ENCODE measurements around the gene LYPD1. TPM values are rescaled to one million over a fixed set of nuclear protein-coding genes. Genes with fewer than 3 reads are reported as not detected.

The LYPD1 gene
- total and polyA plus RNA-seq, 4 donors: 0.17 to 0.65 (median 0.46) TPM

DNA sequence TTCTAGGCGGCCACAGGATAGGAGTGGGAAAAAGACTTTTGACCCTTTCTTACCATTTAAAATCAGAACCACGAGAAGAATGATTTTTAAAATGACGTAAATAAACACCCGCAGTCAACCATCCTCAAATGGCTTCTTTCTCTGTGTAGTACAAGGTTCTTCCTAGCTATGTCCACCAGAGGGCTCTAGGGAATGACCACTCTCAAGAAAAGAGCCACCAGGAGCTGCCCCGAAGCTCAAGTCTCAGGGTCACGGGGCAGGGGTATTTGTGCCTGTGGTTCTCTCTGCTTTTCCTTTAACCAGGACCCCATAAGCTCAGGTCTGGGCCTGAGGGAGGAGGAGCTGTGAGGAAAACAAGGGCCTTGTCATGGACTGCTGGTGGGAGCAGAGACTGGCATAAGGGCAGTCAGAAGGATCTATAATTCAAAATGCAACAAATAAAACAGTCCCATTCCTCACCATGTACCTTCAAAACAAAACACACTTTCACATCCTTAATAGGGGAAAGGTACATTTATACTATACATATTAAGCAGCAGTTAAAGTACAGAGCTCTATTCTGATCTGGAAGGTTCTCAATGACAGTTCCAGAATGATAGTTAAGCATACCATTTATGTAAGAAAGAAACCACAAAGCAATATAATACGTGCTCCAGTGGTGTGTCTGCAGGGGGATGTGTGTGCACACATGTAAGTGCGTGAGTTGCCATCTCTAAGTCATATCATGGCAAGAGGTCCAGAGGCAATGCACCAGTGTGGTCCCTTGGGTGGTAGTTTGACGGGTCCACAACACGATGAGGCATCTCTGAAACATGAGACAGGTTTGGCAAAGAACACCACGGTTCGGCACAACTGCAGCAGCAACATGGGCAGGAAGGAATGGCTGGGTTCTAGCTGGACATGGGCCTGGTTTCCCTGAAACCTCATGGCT lies 18.6 kb downstream of the LYPD1 start:
- no peaks in the 10 kb centered on the region for H3K9me3 ChIP-seq (ENCODE audit: control insufficient read depth in 4 of 4, low read length in 3 of 4)
- DNase-seq (ENCODE audit: low spot score): no peak
- no peaks in the 10 kb centered on the region for H3K27me3 ChIP-seq (ENCODE audit: control insufficient read depth in 4 of 4, insufficient read depth in 4 of 4, low read length in 3 of 4)
- TF ChIP-seq, protein P1, sequence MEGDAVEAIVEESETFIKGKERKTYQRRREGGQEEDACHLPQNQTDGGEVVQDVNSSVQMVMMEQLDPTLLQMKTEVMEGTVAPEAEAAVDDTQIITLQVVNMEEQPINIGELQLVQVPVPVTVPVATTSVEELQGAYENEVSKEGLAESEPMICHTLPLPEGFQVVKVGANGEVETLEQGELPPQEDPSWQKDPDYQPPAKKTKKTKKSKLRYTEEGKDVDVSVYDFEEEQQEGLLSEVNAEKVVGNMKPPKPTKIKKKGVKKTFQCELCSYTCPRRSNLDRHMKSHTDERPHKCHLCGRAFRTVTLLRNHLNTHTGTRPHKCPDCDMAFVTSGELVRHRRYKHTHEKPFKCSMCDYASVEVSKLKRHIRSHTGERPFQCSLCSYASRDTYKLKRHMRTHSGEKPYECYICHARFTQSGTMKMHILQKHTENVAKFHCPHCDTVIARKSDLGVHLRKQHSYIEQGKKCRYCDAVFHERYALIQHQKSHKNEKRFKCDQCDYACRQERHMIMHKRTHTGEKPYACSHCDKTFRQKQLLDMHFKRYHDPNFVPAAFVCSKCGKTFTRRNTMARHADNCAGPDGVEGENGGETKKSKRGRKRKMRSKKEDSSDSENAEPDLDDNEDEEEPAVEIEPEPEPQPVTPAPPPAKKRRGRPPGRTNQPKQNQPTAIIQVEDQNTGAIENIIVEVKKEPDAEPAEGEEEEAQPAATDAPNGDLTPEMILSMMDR (IDR thresholded peaks at IDR 0.05; ENCODE audit: low read depth, low read length, missing input control): peak; percentile 23
- peak in 1 of 2 donors; percentile 10 for TF ChIP-seq HNF4A (conservative IDR thresholded peaks at IDR 0.05)
- TF ChIP-seq RAD21 (IDR thresholded peaks at IDR 0.05): peak in 1 of 2 donors; percentile 78
- TF ChIP-seq, protein P2, sequence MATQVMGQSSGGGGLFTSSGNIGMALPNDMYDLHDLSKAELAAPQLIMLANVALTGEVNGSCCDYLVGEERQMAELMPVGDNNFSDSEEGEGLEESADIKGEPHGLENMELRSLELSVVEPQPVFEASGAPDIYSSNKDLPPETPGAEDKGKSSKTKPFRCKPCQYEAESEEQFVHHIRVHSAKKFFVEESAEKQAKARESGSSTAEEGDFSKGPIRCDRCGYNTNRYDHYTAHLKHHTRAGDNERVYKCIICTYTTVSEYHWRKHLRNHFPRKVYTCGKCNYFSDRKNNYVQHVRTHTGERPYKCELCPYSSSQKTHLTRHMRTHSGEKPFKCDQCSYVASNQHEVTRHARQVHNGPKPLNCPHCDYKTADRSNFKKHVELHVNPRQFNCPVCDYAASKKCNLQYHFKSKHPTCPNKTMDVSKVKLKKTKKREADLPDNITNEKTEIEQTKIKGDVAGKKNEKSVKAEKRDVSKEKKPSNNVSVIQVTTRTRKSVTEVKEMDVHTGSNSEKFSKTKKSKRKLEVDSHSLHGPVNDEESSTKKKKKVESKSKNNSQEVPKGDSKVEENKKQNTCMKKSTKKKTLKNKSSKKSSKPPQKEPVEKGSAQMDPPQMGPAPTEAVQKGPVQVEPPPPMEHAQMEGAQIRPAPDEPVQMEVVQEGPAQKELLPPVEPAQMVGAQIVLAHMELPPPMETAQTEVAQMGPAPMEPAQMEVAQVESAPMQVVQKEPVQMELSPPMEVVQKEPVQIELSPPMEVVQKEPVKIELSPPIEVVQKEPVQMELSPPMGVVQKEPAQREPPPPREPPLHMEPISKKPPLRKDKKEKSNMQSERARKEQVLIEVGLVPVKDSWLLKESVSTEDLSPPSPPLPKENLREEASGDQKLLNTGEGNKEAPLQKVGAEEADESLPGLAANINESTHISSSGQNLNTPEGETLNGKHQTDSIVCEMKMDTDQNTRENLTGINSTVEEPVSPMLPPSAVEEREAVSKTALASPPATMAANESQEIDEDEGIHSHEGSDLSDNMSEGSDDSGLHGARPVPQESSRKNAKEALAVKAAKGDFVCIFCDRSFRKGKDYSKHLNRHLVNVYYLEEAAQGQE (IDR thresholded peaks at IDR 0.05): no peak
- H3K4me3 ChIP-seq (ENCODE audit: low read depth in 1 of 3, low read length in 3 of 3): no peak overlapping the region
- WGBS: 94% methylated on average over 12 of the region's 12 CpGs
- no peaks in the 10 kb centered on the region for H3K36me3 ChIP-seq (ENCODE audit: control insufficient read depth in 4 of 4, insufficient read depth in 3 of 4, low read depth in 1 of 4, low read length in 3 of 4)
- H3K9ac ChIP-seq (ENCODE audit: low read depth in 1 of 2, low read length in 2 of 2): no peak overlapping the region
- no peak overlapping the region for H3K27ac ChIP-seq (ENCODE audit: low read depth in 1 of 2, low read length in 2 of 2)
- peaks cover 0 to 6% (median 3%) of the 10 kb centered on the region in 4 donors for H3K4me1 ChIP-seq (ENCODE audit: control insufficient read depth in 4 of 4, insufficient read depth in 4 of 4, low read length in 3 of 4)

DNA sequence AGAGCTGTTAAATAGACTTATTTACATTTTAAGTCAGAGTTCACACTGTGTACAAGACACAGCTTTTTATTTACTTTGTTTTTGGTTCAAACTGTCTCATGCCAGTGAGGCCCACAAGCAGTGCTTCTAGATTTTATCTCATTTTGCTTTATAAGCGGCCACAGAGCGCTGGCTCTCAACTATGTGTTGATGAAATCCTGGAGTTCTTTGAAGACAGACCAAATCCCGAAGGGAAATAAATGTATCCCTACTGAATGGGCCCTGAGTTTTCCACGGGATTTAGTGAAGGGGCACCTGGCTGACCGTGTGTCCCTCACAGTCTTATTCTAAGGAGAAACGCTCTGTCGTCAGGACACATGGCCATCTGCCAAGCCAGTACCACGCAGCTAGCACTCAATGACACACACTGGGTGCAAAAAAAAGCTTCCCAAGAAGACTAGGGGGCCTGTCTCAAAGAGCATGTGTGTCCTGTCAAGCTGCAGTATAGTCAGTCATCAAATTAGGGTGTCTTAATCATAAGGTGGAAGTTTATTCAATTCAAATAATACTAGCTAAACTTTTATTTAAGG lies 23.4 kb downstream of the LYPD1 start:
- 90% methylated on average over 8 of the region's 8 CpGs for WGBS
- Histone ChIP-seq H3K4me3 (ENCODE audit: low read depth in 1 of 3, low read length in 3 of 3) (no peak overlapping the region), H3K9ac (ENCODE audit: low read depth in 1 of 2, low read length in 2 of 2) (no peak overlapping the region), H3K27me3 (ENCODE audit: control insufficient read depth in 4 of 4, insufficient read depth in 4 of 4, low read length in 3 of 4) (no peaks in the 10 kb centered on the region), H3K9me3 (ENCODE audit: control insufficient read depth in 4 of 4, low read length in 3 of 4) (no peaks in the 10 kb centered on the region), H3K4me1 (ENCODE audit: control insufficient read depth in 4 of 4, insufficient read depth in 4 of 4, low read length in 3 of 4) (peaks cover 2 to 21% (median 16%) of the 10 kb centered on the region in 4 donors), H3K36me3 (ENCODE audit: control insufficient read depth in 4 of 4, insufficient read depth in 3 of 4, low read depth in 1 of 4, low read length in 3 of 4) (no peaks in the 10 kb centered on the region), H3K27ac (ENCODE audit: low read depth in 1 of 2, low read length in 2 of 2) (no peak overlapping the region)
- TF ChIP-seq, protein P3, sequence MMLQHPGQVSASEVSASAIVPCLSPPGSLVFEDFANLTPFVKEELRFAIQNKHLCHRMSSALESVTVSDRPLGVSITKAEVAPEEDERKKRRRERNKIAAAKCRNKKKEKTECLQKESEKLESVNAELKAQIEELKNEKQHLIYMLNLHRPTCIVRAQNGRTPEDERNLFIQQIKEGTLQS (IDR thresholded peaks at IDR 0.05): no peak
- no peak for TF ChIP-seq TAF1 (conservative IDR thresholded peaks at IDR 0.05)
- TF ChIP-seq NR2F2 (IDR thresholded peaks at IDR 0.05): no peak
- no peak for TF ChIP-seq HNF4A (conservative IDR thresholded peaks at IDR 0.05)
- TF ChIP-seq, protein P4, sequence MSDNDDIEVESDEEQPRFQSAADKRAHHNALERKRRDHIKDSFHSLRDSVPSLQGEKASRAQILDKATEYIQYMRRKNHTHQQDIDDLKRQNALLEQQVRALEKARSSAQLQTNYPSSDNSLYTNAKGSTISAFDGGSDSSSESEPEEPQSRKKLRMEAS (IDR thresholded peaks at IDR 0.05): no peak
- DNase-seq (ENCODE audit: low spot score): no peak

Measured in liver (tissue), 9 donors.